Mesenchymal stem cell (in vitro differentiated cells and primary cell): ENCODE measurements around the gene SLC9A9.
A peak's percentile ranks its signal among the peaks of the same experiment; 100 is the strongest.

Source experiments
- DNase-seq: peaks from one replicate; pipeline ENCODE4 v3.0.0-alpha.2; 2013
- H2AFZ ChIP-seq: one replicate; pipeline ENCODE4 v1.6.1; 2013; ENCODE audit warnings: low read depth, mild to moderate bottlenecking, control low read depth, inconsistent platforms, low read length, moderate library complexity
- H2AK5ac ChIP-seq: 2 replicates; pipeline ENCODE4 v1.6.1; 2013; ENCODE audit warnings: low read length, moderate library complexity, mild to moderate bottlenecking, inconsistent platforms; ENCODE audit not compliant: severe bottlenecking
- H2BK120ac ChIP-seq: one replicate; pipeline ENCODE4 v1.6.1; 2013; ENCODE audit warnings: low read depth, mild to moderate bottlenecking, inconsistent platforms, low read length, moderate library complexity
- H2BK12ac ChIP-seq, 2 experiments: one replicate each; pipeline ENCODE4 v1.6.1; 2013; ENCODE audit warnings: inconsistent platforms in 2 of 2, low read length in 2 of 2, mild to moderate bottlenecking in 2 of 2, moderate library complexity in 2 of 2, control low read depth in 1 of 2
- H2BK15ac ChIP-seq: one replicate; pipeline ENCODE4 v1.6.1; 2013; ENCODE audit warnings: mild to moderate bottlenecking, low read depth, inconsistent platforms; ENCODE audit not compliant: poor library complexity, severe bottlenecking
- H2BK5ac ChIP-seq: 2 replicates; pipeline ENCODE4 v1.6.1; 2013; ENCODE audit warnings: low read depth, mild to moderate bottlenecking, low read length, control low read depth, inconsistent platforms; ENCODE audit not compliant: poor library complexity, severe bottlenecking
- H3K14ac ChIP-seq, 2 experiments: one replicate each; pipeline ENCODE4 v1.6.1; 2013; ENCODE audit warnings: inconsistent platforms in 2 of 2, low read length in 2 of 2, control low read depth in 1 of 2, mild to moderate bottlenecking in 1 of 2, moderate library complexity in 1 of 2
- H3K18ac ChIP-seq, 2 experiments: one replicate each; pipeline ENCODE4 v1.6.1; 2013; ENCODE audit warnings: inconsistent platforms in 2 of 2, low read length in 2 of 2, control low read depth in 1 of 2, low read depth in 1 of 2, mild to moderate bottlenecking in 1 of 2
- H3K23ac ChIP-seq, 2 experiments: one replicate each; pipeline ENCODE4 v1.6.1; 2013; ENCODE audit warnings: inconsistent platforms in 2 of 2, low read length in 2 of 2, mild to moderate bottlenecking in 2 of 2, moderate library complexity in 2 of 2, control low read depth in 1 of 2
- H3K27ac ChIP-seq: 2 replicates; pipeline ENCODE4 v1.5.1; 2013; ENCODE audit warnings: mild to moderate bottlenecking, moderate library complexity, low read length, control low read depth, inconsistent platforms; ENCODE audit not compliant: poor library complexity, severe bottlenecking
- H3K27me3 ChIP-seq, 2 experiments: 2 replicates each; pipeline versions ENCODE4 v1.6.1 to v1.7.0; 2013; ENCODE audit warnings: low read length in 2 of 2, mild to moderate bottlenecking in 2 of 2, moderate library complexity in 2 of 2, control low read depth in 1 of 2, inconsistent platforms in 1 of 2; ENCODE audit not compliant: control insufficient read depth in 1 of 2, insufficient read depth in 1 of 2
- H3K36me3 ChIP-seq, 2 experiments: 2 replicates each; pipeline versions ENCODE4 v1.6.1 to v1.7.0; 2013; ENCODE audit warnings: low read length in 2 of 2, control low read depth in 1 of 2, inconsistent platforms in 1 of 2, low read depth in 1 of 2, mild to moderate bottlenecking in 1 of 2; ENCODE audit not compliant: insufficient read depth in 2 of 2, control insufficient read depth in 1 of 2
- H3K4ac ChIP-seq, 2 experiments: one replicate each; pipeline ENCODE4 v1.6.1; 2013; ENCODE audit warnings: inconsistent platforms in 2 of 2, low read length in 2 of 2, mild to moderate bottlenecking in 2 of 2, moderate library complexity in 2 of 2, control low read depth in 1 of 2, low read depth in 1 of 2
- H3K4me1 ChIP-seq: 2 replicates; pipeline ENCODE4 v1.6.1; 2013; ENCODE audit warnings: low read depth, low read length, control low read depth; ENCODE audit not compliant: control insufficient read depth, insufficient read depth
- H3K4me2 ChIP-seq: 2 replicates; pipeline ENCODE4 v1.6.1; 2013; ENCODE audit warnings: low read length, mild to moderate bottlenecking, inconsistent platforms; ENCODE audit not compliant: poor library complexity, severe bottlenecking
- H3K4me3 ChIP-seq, 2 experiments: 2 replicates each; pipeline versions ENCODE4 v1.5.1 to v1.7.0; 2013; ENCODE audit warnings: low read length in 2 of 2, mild to moderate bottlenecking in 2 of 2, control low read depth in 1 of 2, low read depth in 1 of 2; ENCODE audit not compliant: insufficient read depth in 1 of 2
- H3K79me1 ChIP-seq: replicated peaks from 2 replicates; pipeline ENCODE4 v1.6.1; 2013; ENCODE audit warnings: mild to moderate bottlenecking, control low read depth, low read length, inconsistent platforms; ENCODE audit not compliant: poor library complexity, severe bottlenecking
- H3K9ac ChIP-seq: 2 replicates; pipeline ENCODE4 v1.7.0; 2013; ENCODE audit warnings: mild to moderate bottlenecking, low read length, moderate library complexity
- H3K9me3 ChIP-seq: 2 replicates; pipeline ENCODE4 v1.7.0; 2013; ENCODE audit warnings: mild to moderate bottlenecking, low read length; ENCODE audit not compliant: control insufficient read depth
- H4K8ac ChIP-seq: one replicate; pipeline ENCODE4 v1.6.1; 2013; ENCODE audit warnings: inconsistent platforms, mild to moderate bottlenecking, low read length, moderate library complexity
- H4K91ac ChIP-seq: one replicate; pipeline ENCODE4 v1.6.1; 2013; ENCODE audit warnings: mild to moderate bottlenecking, low read length, inconsistent platforms
- WGBS: methylation state at CpG from one replicate; pipeline ENCODE4 v1.1.7; 2013; ENCODE audit warnings: mixed read lengths; 5-methylcytosine and 5-hydroxymethylcytosine counted together

The SLC9A9 gene

GRCh38 chr3:143243686-143244085, 604.6 kb downstream of the SLC9A9 start:
- Histone ChIP-seq H3K79me1 (no peaks in the 10 kb centered on the region), H2AK5ac (no peak overlapping the region), H4K91ac (no peak overlapping the region), H3K9ac (no peak overlapping the region), H3K27ac (no peak overlapping the region), H3K23ac (no peak overlapping the region), H3K4me1 (peaks cover 4% of the 10 kb centered on the region), H3K4me2 (no peak overlapping the region), H2AFZ (no peak overlapping the region), H2BK15ac (no peak overlapping the region), H3K27me3 (no peaks in the 10 kb centered on the region), H3K36me3 (no peaks in the 10 kb centered on the region), H3K18ac (no peak overlapping the region), H3K9me3 (no peaks in the 10 kb centered on the region), H2BK5ac (no peak overlapping the region), H2BK120ac (no peak overlapping the region), H2BK12ac (no peak overlapping the region), H3K4me3 (no peak overlapping the region), H4K8ac (no peak overlapping the region), H3K14ac (no peak overlapping the region), H3K4ac (no peak overlapping the region)
- 93% methylated on average over 6 of the region's 6 CpGs for WGBS
- DNase-seq: no peak

- H3K14ac ChIP-seq: peak overlapping the region in 1 of 2 experiments; percentile 57
- no peak for DNase-seq
- no peak overlapping the region for H2BK15ac ChIP-seq
- peak overlapping the region; percentile 18 to 40 for H2BK12ac ChIP-seq
- H3K23ac ChIP-seq: no peak overlapping the region
- H3K4ac ChIP-seq: peak overlapping the region in 1 of 2 experiments; percentile 15
- H3K36me3 ChIP-seq: no peaks in the 10 kb centered on the region
- H3K79me1 ChIP-seq: no peaks in the 10 kb centered on the region
- peak overlapping the region in 1 of 2 experiments; percentile 76 for H3K18ac ChIP-seq
- no peak overlapping the region for H2BK5ac ChIP-seq
- WGBS: 87% methylated on average over 4 of the region's 4 CpGs
- H2AK5ac ChIP-seq: no peak overlapping the region
- H3K9ac ChIP-seq: no peak overlapping the region
- no peak overlapping the region for H2BK120ac ChIP-seq
- no peak overlapping the region for H2AFZ ChIP-seq
- H3K4me3 ChIP-seq: no peak overlapping the region
- no peak overlapping the region for H4K91ac ChIP-seq
- H3K4me1 ChIP-seq: peaks cover 6% of the 10 kb centered on the region
- no peak overlapping the region for H3K4me2 ChIP-seq
- H3K27me3 ChIP-seq: no peaks in the 10 kb centered on the region
- no peak overlapping the region for H4K8ac ChIP-seq
- H3K9me3 ChIP-seq: no peaks in the 10 kb centered on the region
- no peak overlapping the region for H3K27ac ChIP-seq
Measured at GRCh38 chr3:143242691-143243090, 605.6 kb downstream of the SLC9A9 start.

GRCh38 chr3:143242101-143242500, 606.2 kb downstream of the SLC9A9 start:
- Histone ChIP-seq H2AFZ (no peak overlapping the region), H3K79me1 (no peaks in the 10 kb centered on the region), H4K91ac (no peak overlapping the region), H3K4me1 (peaks cover 8% of the 10 kb centered on the region), H3K18ac (no peak overlapping the region), H3K27me3 (no peaks in the 10 kb centered on the region), H3K4me3 (no peak overlapping the region), H3K27ac (no peak overlapping the region), H2BK15ac (no peak overlapping the region), H3K4me2 (no peak overlapping the region), H3K14ac (no peak overlapping the region), H2BK5ac (no peak overlapping the region), H2AK5ac (peak overlapping the region; percentile 51), H3K36me3 (no peaks in the 10 kb centered on the region), H4K8ac (no peak overlapping the region), H3K4ac (no peak overlapping the region), H2BK120ac (no peak overlapping the region), H2BK12ac (no peak overlapping the region), H3K9me3 (no peaks in the 10 kb centered on the region), H3K9ac (no peak overlapping the region), H3K23ac (no peak overlapping the region)
- WGBS: 19% methylated on average over 3 of the region's 3 CpGs
- peak; percentile 61 for DNase-seq

- H3K27ac ChIP-seq: no peak overlapping the region
- peak; percentile 69 for DNase-seq
- no peak overlapping the region for H3K9ac ChIP-seq
- peaks cover 9% of the 10 kb centered on the region for H3K4me1 ChIP-seq
- H2BK12ac ChIP-seq: no peak overlapping the region
- no peak overlapping the region for H3K4me3 ChIP-seq
- H2AK5ac ChIP-seq: no peak overlapping the region
- H3K27me3 ChIP-seq: no peaks in the 10 kb centered on the region
- no peak overlapping the region for H3K4me2 ChIP-seq
- H3K23ac ChIP-seq: no peak overlapping the region
- H3K79me1 ChIP-seq: no peaks in the 10 kb centered on the region
- H4K91ac ChIP-seq: no peak overlapping the region
- no peak overlapping the region for H2AFZ ChIP-seq
- H3K4ac ChIP-seq: no peak overlapping the region
- H3K18ac ChIP-seq: no peak overlapping the region
- no peak overlapping the region for H2BK15ac ChIP-seq
- H3K14ac ChIP-seq: no peak overlapping the region
- 65% methylated on average over 3 of the region's 3 CpGs for WGBS
- no peak overlapping the region for H2BK120ac ChIP-seq
- H3K9me3 ChIP-seq: no peaks in the 10 kb centered on the region
- no peak overlapping the region for H4K8ac ChIP-seq
- no peaks in the 10 kb centered on the region for H3K36me3 ChIP-seq
- no peak overlapping the region for H2BK5ac ChIP-seq
Measured at GRCh38 chr3:143241481-143241951, 606.8 kb downstream of the SLC9A9 start.
